ENCODE data around the gene SCFD2. TPM values are rescaled to one million over a fixed set of nuclear protein-coding genes. Genes with fewer than 3 reads are reported as not detected.

SCFD2 gene
- polyA plus RNA-seq, 1 of the 3 experiments (the other 2 are of a cell fraction): 14.1 TPM

DNA sequence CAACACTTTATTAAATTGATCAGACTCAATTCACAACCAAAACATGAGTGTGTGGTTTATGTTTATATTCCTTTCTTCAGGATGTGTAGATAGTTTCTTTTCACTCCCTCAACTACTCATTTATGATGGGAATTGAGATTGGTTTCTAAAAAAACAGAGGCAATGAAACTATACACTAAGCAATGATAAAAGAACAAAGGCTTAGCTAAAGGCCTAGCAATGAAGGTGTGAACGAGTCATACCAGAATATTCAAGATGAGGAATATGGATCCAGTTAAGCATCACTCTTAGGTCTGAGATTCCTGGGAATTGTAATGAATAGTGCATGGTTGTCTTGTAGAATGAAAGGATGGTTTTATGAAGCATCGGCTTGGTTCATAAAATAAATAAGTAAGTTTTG lies 521.3 kb downstream of the SCFD2 start:
- Histone ChIP-seq H3K27me3 (ENCODE audit: insufficient read depth) (no peaks in the 10 kb centered on the region), H3K27ac (ENCODE audit: low read depth in 2 of 2, low read length in 1 of 2) (no peak overlapping the region), H3K79me2 (ENCODE audit: insufficient read depth) (no peaks in the 10 kb centered on the region), H3K36me3 (replicated peaks in 1 of 2; ENCODE audit: control insufficient read depth in 1 of 2, insufficient read depth in 2 of 2, low read length in 1 of 2) (no peaks in the 10 kb centered on the region), H3K9me2 (no peaks in the 10 kb centered on the region), H3K4me2 (no peak overlapping the region), H3K4me3 (ENCODE audit: low read depth in 2 of 2, low read length in 1 of 2) (no peak overlapping the region), H3K9me3 (no peaks in the 10 kb centered on the region), H3K9ac (no peak overlapping the region), H2AFZ (ENCODE audit: low read depth) (no peak overlapping the region), H3K4me1 (ENCODE audit: control insufficient read depth in 1 of 2, insufficient read depth in 2 of 2, low read depth in 1 of 2, low read length in 1 of 2) (peaks cover 0 to 50% of the 10 kb centered on the region in 2 experiments; a peak in 2 of 4 replicates), H3F3A (replicated peaks; ENCODE audit: insufficient read depth) (peaks cover 7% of the 10 kb centered on the region), H4K20me1 (ENCODE audit: insufficient read depth) (no peaks in the 10 kb centered on the region)
- no peak for DNase-seq
- TF ChIP-seq NFIC (IDR thresholded peaks at IDR 0.05; ENCODE audit: borderline replicate concordance) (no peak), EP300 (IDR thresholded peaks at IDR 0.05; ENCODE audit: borderline replicate concordance in 1 of 2, low read depth in 1 of 2, low read length in 1 of 2) (no peak)
- TF ChIP-seq, protein P1, sequence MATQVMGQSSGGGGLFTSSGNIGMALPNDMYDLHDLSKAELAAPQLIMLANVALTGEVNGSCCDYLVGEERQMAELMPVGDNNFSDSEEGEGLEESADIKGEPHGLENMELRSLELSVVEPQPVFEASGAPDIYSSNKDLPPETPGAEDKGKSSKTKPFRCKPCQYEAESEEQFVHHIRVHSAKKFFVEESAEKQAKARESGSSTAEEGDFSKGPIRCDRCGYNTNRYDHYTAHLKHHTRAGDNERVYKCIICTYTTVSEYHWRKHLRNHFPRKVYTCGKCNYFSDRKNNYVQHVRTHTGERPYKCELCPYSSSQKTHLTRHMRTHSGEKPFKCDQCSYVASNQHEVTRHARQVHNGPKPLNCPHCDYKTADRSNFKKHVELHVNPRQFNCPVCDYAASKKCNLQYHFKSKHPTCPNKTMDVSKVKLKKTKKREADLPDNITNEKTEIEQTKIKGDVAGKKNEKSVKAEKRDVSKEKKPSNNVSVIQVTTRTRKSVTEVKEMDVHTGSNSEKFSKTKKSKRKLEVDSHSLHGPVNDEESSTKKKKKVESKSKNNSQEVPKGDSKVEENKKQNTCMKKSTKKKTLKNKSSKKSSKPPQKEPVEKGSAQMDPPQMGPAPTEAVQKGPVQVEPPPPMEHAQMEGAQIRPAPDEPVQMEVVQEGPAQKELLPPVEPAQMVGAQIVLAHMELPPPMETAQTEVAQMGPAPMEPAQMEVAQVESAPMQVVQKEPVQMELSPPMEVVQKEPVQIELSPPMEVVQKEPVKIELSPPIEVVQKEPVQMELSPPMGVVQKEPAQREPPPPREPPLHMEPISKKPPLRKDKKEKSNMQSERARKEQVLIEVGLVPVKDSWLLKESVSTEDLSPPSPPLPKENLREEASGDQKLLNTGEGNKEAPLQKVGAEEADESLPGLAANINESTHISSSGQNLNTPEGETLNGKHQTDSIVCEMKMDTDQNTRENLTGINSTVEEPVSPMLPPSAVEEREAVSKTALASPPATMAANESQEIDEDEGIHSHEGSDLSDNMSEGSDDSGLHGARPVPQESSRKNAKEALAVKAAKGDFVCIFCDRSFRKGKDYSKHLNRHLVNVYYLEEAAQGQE (IDR thresholded peaks at IDR 0.05; ENCODE audit: low read depth, low read length): no peak
- ChIA-PET CTCF (interaction anchor here (0.7 kb wide), 1 partner anchor 1211 kb away, joined by 3 read pairs; no protein-coding TSS in a partner anchor), POLR2A (no interaction called here)
- 80% methylated on average over 2 of the region's 2 CpGs for WGBS (ENCODE audit: low lambda C conversion rate)

DNA sequence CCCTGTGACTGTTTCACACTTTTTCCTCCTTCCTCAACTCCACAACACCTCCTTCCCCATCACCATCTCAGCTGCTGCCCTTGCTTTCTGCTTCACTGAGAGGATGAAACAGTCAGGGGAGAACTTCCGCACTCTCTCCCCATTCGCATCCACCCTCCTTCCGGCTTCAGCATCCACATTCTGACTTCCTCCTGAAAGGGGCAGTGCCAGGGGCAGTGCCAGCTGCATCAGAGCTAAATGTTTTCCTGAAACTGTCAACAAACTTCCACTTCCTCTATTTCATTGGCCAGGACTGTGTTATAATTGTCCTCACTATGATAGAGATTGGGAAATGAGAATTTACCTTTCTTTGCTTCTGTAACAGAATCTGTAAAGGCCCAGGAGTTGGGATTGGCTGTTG lies 521.9 kb downstream of the SCFD2 start:
- Histone ChIP-seq H3K27me3 (ENCODE audit: insufficient read depth) (no peaks in the 10 kb centered on the region), H3K4me3 (ENCODE audit: low read depth in 2 of 2, low read length in 1 of 2) (no peak overlapping the region), H3K9me3 (no peaks in the 10 kb centered on the region), H3K4me2 (no peak overlapping the region), H3K9ac (no peak overlapping the region), H2AFZ (ENCODE audit: low read depth) (no peak overlapping the region), H3K27ac (ENCODE audit: low read depth in 2 of 2, low read length in 1 of 2) (peak overlapping the region in 1 of 2 experiments; percentile 100; a peak in 1 of 4 replicates), H3F3A (replicated peaks; ENCODE audit: insufficient read depth) (peaks cover 7% of the 10 kb centered on the region), H3K9me2 (no peaks in the 10 kb centered on the region), H3K79me2 (ENCODE audit: insufficient read depth) (no peaks in the 10 kb centered on the region), H3K36me3 (replicated peaks in 1 of 2; ENCODE audit: control insufficient read depth in 1 of 2, insufficient read depth in 2 of 2, low read length in 1 of 2) (no peaks in the 10 kb centered on the region), H4K20me1 (ENCODE audit: insufficient read depth) (no peaks in the 10 kb centered on the region), H3K4me1 (ENCODE audit: control insufficient read depth in 1 of 2, insufficient read depth in 2 of 2, low read depth in 1 of 2, low read length in 1 of 2) (peaks cover 0 to 52% of the 10 kb centered on the region in 2 experiments; a peak in 2 of 4 replicates)
- WGBS (ENCODE audit: low lambda C conversion rate): 97% methylated on average over 3 of the region's 3 CpGs
- DNase-seq: no peak
- ChIA-PET POLR2A (no interaction called here), CTCF (no interaction called here)
- TF ChIP-seq, protein P2, sequence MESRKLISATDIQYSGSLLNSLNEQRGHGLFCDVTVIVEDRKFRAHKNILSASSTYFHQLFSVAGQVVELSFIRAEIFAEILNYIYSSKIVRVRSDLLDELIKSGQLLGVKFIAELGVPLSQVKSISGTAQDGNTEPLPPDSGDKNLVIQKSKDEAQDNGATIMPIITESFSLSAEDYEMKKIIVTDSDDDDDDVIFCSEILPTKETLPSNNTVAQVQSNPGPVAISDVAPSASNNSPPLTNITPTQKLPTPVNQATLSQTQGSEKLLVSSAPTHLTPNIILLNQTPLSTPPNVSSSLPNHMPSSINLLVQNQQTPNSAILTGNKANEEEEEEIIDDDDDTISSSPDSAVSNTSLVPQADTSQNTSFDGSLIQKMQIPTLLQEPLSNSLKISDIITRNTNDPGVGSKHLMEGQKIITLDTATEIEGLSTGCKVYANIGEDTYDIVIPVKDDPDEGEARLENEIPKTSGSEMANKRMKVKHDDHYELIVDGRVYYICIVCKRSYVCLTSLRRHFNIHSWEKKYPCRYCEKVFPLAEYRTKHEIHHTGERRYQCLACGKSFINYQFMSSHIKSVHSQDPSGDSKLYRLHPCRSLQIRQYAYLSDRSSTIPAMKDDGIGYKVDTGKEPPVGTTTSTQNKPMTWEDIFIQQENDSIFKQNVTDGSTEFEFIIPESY (IDR thresholded peaks at IDR 0.05; ENCODE audit: borderline replicate concordance, low read depth): no peak
- TF ChIP-seq POLR2AphosphoS5 (IDR thresholded peaks at IDR 0.05; ENCODE audit: low read depth, low read length): no peak
- TF ChIP-seq RAD21 (IDR thresholded peaks at IDR 0.05; ENCODE audit: low read length): no peak
- no peak for TF ChIP-seq TAF1 (IDR thresholded peaks at IDR 0.05; ENCODE audit: borderline replicate concordance, low read depth, low read length)
- TF ChIP-seq TCF12 (IDR thresholded peaks at IDR 0.05): no peak
- no peak for TF ChIP-seq NRF1 (IDR thresholded peaks at IDR 0.05; ENCODE audit: low read depth, low read length)
- no peak for TF ChIP-seq SMC3 (IDR thresholded peaks at IDR 0.05; ENCODE audit: low read depth, low read length)
- TF ChIP-seq, protein P3, sequence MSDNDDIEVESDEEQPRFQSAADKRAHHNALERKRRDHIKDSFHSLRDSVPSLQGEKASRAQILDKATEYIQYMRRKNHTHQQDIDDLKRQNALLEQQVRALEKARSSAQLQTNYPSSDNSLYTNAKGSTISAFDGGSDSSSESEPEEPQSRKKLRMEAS (IDR thresholded peaks at IDR 0.05; ENCODE audit: low read depth): no peak
- no peak for TF ChIP-seq RXRA (IDR thresholded peaks at IDR 0.05; ENCODE audit: borderline replicate concordance, low read depth)
- TF ChIP-seq CHD2 (IDR thresholded peaks at IDR 0.05; ENCODE audit: low read length, partially characterized antibody): no peak
- TF ChIP-seq TEAD4 (IDR thresholded peaks at IDR 0.05; ENCODE audit: borderline replicate concordance, insufficient read depth): no peak
- no peak for TF ChIP-seq RFX5 (IDR thresholded peaks at IDR 0.05; ENCODE audit: low read length)
- TF ChIP-seq, protein P4, sequence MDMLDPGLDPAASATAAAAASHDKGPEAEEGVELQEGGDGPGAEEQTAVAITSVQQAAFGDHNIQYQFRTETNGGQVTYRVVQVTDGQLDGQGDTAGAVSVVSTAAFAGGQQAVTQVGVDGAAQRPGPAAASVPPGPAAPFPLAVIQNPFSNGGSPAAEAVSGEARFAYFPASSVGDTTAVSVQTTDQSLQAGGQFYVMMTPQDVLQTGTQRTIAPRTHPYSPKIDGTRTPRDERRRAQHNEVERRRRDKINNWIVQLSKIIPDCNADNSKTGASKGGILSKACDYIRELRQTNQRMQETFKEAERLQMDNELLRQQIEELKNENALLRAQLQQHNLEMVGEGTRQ (IDR thresholded peaks at IDR 0.05; ENCODE audit: borderline replicate concordance, low read depth, low read length): no peak
- TF ChIP-seq FOXM1 (IDR thresholded peaks at IDR 0.05; ENCODE audit: low read depth): no peak
- no peak for TF ChIP-seq EZH2phosphoT487 (IDR thresholded peaks at IDR 0.05; ENCODE audit: borderline replicate concordance, low read depth)
- no peak for TF ChIP-seq FOXJ3 (CRISPR knock-in tag; IDR thresholded peaks at IDR 0.05)
